Neural crest cell (in vitro differentiated cells): ENCODE results near the gene CCDC13. TPM values are rescaled to one million over a fixed set of nuclear protein-coding genes. Genes with fewer than 3 reads are reported as not detected.

Source experiments
- DNase-seq: peaks from one replicate; pipeline ENCODE4 v3.0.0; 2021; ENCODE audit warnings: low read depth, mixed read lengths, low spot score
- H3K27ac Mint-ChIP-seq: one replicate; pipeline ENCODE4 v1.8.0; 2021; ENCODE audit warnings: mild to moderate bottlenecking, mixed read lengths; ENCODE audit not compliant: unreplicated experiment
- H3K27me3 Mint-ChIP-seq: 2 replicates; pipeline ENCODE4 v1.8.0; 2021; ENCODE audit warnings: low read depth, mild to moderate bottlenecking, mixed read lengths
- H3K36me3 Mint-ChIP-seq: 2 replicates; pipeline ENCODE4 v1.8.0; 2021; ENCODE audit warnings: low read depth, mild to moderate bottlenecking, mixed read lengths
- H3K4me1 Mint-ChIP-seq: 2 replicates; pipeline ENCODE4 v1.8.0; 2021; ENCODE audit warnings: mixed read lengths
- H3K4me3 Mint-ChIP-seq: one replicate; pipeline ENCODE4 v1.8.0; 2021; ENCODE audit warnings: mild to moderate bottlenecking, mixed read lengths
- H3K9me3 Mint-ChIP-seq: 2 replicates; pipeline ENCODE4 v1.8.0; 2021; ENCODE audit warnings: mixed read lengths
- total RNA-seq: library from RNA; stranded (reverse); gene quantifications from 2 replicates; pipeline ENCODE4 v1.2.1, GENCODE V29; 2021
- TF ChIP-seq, protein P1 (sequence below): fragments of 200-600 bp; sonication (generic); conservative IDR thresholded peaks from 2 replicates; pipeline ENCODE4 v1.5.0; 2021; ENCODE audit warnings: antibody characterized with exemption, mild to moderate bottlenecking

The CCDC13 gene
- total RNA-seq, 1 donor from 2014 or later, result 2.0 TPM

- TF ChIP-seq, protein P1, sequence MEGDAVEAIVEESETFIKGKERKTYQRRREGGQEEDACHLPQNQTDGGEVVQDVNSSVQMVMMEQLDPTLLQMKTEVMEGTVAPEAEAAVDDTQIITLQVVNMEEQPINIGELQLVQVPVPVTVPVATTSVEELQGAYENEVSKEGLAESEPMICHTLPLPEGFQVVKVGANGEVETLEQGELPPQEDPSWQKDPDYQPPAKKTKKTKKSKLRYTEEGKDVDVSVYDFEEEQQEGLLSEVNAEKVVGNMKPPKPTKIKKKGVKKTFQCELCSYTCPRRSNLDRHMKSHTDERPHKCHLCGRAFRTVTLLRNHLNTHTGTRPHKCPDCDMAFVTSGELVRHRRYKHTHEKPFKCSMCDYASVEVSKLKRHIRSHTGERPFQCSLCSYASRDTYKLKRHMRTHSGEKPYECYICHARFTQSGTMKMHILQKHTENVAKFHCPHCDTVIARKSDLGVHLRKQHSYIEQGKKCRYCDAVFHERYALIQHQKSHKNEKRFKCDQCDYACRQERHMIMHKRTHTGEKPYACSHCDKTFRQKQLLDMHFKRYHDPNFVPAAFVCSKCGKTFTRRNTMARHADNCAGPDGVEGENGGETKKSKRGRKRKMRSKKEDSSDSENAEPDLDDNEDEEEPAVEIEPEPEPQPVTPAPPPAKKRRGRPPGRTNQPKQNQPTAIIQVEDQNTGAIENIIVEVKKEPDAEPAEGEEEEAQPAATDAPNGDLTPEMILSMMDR, result no peak
- no peak overlapping the region for H3K27ac Mint-ChIP-seq
- no peaks in the 10 kb centered on the region for H3K9me3 Mint-ChIP-seq
- no peak for DNase-seq
- peaks cover 3% of the 10 kb centered on the region for H3K27me3 Mint-ChIP-seq
- H3K4me3 Mint-ChIP-seq, result no peak overlapping the region
- H3K4me1 Mint-ChIP-seq, result peaks cover 6% of the 10 kb centered on the region
- no peaks in the 10 kb centered on the region for H3K36me3 Mint-ChIP-seq
These were observed 16.3 kb downstream of the CCDC13 start for GRCh38 chr3:42756681-42757213.

DNA sequence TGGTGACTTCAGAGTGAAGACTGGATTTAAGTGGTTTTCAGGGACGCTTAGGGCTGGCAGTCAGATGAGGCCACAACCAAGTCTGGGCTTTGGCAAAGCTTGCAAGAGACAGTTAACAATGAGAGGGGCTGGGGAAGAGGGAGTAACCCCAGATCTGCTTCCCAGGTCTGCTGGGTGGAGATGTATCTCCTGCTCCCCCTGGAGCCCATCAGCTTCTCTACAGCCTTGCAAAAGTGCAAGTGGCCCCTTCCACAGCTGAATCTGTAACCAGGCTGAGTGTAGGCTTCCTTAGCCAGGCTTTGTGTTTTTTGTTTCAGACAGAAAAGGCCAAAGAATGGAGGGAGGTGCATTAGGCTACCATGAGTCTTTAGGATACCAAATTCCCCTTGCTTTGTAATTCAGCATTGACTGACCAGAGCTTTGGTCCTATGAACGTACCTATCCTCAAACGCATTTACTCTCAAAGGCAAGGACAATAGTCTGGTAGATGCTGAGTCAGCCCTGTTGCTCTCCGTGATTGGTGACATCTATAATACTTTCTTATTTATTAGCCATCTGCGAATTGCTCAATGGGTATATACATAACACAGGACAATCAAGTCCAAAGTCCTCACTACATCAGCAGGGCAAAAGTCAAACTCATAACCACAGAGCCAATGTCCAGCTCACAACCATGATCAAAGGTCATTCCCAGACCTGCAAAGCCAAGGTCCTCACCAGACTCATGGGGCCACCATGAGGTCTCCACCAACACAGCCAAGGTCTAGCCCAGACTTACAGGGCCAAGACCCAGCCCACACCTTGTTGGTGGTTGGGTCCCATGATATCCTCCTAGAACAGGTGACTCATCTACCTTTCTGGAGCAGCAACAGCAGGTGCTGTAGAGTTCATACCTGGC is 17.1 kb downstream of the CCDC13 start:
- Mint-ChIP-seq H3K27me3 (peaks cover 3% of the 10 kb centered on the region), H3K9me3 (no peaks in the 10 kb centered on the region), H3K4me3 (no peak overlapping the region), H3K36me3 (no peaks in the 10 kb centered on the region), H3K4me1 (peaks cover 6% of the 10 kb centered on the region), H3K27ac (peak overlapping the region; percentile 78)
- no peak for DNase-seq
- TF ChIP-seq, protein P1, result peak; percentile 48

GRCh38 chr3:42753757-42754156 is 19.3 kb downstream of the CCDC13 start:
- Mint-ChIP-seq H3K9me3 (no peaks in the 10 kb centered on the region), H3K4me3 (no peak overlapping the region), H3K36me3 (no peaks in the 10 kb centered on the region), H3K4me1 (peaks cover 6% of the 10 kb centered on the region), H3K27me3 (no peaks in the 10 kb centered on the region), H3K27ac (no peak overlapping the region)
- no peak for DNase-seq
- TF ChIP-seq, protein P1, result no peak

DNA sequence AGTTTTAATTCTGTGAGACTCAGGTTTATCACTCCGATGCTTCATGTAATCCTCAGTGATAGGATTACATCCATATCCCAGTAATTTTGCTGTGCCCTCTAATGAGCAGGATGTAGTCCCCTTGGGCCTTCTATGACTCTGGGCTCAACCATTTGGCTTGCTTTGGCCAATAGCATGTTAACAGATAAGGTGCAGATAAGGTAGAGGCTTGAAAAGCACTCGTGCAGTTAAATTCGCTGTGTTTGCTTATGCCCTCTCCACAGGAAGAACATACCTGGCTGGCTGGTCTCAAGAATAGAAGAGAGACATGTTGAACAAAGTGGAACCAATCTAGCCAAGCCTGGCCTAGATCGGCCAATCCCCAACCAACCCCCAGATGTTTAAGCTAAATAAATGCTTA is 20.1 kb downstream of the CCDC13 start:
- Mint-ChIP-seq H3K36me3 (no peaks in the 10 kb centered on the region), H3K27me3 (no peaks in the 10 kb centered on the region), H3K4me1 (peaks cover 6% of the 10 kb centered on the region), H3K4me3 (no peak overlapping the region), H3K27ac (no peak overlapping the region), H3K9me3 (no peaks in the 10 kb centered on the region)
- TF ChIP-seq, protein P1, result no peak
- DNase-seq, result no peak

GRCh38 chr3:42752441-42752840 is 20.6 kb downstream of the CCDC13 start:
- no peak overlapping the region for H3K4me3 Mint-ChIP-seq
- H3K36me3 Mint-ChIP-seq, result no peaks in the 10 kb centered on the region
- H3K9me3 Mint-ChIP-seq, result no peaks in the 10 kb centered on the region
- no peaks in the 10 kb centered on the region for H3K27me3 Mint-ChIP-seq
- no peak for DNase-seq
- H3K4me1 Mint-ChIP-seq, result peaks cover 6% of the 10 kb centered on the region
- H3K27ac Mint-ChIP-seq, result no peak overlapping the region
- TF ChIP-seq, protein P1, result no peak
